ENCODE results near the gene RCAN2.
"Not testable (repeated sequence)": the region's sequence is repeated elsewhere in the genome, so short reads cannot be mapped to it uniquely, and the experiment has no call there.

RCAN2 gene

DNA sequence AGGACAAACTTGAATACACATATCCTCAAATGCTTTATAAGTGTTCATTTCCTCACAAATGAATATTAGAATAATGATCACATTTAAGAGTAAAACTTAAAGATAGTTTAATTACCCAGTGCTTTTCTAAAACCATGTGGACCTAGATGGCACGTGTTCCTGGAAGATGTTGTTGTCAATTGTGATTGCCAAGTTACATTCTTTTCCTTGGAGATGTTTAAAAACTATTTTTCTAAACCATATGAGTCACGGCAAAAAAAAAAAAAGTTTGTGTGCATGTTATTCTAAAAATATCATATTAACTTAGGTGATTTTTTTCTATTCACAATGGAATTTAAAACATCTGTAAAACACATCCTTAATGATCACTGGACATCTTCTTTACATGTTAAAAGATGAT, 51.1 kb downstream of the RCAN2 start:
- no peak for DNase-seq (ENCODE audit: low spot score)

DNA sequence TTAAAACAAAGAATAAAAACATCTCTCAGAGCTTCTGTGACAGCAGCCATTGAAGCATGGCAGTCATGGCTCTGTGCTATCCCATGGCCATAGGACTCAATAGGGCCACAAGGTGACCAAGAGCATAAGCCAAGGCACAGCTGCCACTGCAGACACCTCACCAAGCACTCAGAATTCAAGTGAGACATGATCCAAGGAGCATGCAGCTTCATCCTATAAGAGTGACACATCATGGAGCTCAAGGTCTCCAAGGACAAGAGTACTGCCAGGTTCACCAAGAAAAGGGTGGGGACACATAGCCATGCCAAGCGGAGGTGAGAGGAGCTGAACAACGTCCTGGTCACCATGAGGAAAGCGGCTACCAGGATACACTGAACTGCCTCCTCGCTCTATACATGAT, 53.0 kb downstream of the RCAN2 start:
- no peak for DNase-seq (ENCODE audit: low spot score)

DNA sequence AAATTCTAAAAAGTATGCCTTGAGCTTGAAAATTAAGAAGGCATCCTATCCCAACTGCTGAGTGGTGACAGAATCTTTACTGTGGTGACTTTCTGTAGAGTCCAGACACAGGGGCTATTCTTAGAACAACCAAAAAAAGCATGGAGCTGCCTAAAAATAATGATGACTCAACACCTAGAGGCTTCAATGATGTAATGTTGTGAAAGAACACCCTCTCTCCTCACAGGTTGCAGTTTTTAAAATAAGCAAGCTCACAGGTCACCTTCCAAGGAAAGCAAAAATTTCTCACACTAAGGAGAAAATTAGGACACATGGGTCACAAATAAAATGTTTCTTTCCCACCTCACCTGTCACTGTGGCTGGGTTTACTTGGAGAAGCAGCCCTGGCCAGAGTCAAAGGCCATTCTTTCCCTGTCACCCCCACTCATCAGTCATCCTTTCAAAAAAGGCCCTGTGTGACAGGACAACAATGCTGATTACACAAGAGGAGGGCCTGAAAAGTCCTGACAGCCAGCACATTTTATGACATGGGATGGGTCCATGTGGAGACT, 53.5 kb downstream of the RCAN2 start:
- DNase-seq (ENCODE audit: low spot score), result no peak

DNA sequence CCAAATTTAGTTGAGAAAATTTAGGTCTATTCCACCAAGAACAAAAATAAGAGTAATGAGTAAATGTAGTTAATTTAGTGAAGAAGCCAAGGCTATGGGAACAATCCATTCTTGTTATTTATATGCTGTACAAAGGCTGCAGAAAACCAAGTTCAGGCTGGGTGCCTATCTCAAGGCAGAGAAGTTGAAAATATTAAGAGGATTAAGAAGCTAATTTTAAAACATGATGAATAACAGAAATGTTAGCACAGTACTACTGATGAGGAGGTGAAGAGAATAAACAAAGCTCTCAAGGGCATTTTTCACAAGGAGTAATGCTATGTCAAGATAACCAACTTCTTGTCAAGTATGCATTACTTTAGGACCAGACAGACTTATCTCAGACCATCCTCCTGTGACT, 68.6 kb downstream of the RCAN2 start:
- DNase-seq (ENCODE audit: low spot score), result no peak

DNA sequence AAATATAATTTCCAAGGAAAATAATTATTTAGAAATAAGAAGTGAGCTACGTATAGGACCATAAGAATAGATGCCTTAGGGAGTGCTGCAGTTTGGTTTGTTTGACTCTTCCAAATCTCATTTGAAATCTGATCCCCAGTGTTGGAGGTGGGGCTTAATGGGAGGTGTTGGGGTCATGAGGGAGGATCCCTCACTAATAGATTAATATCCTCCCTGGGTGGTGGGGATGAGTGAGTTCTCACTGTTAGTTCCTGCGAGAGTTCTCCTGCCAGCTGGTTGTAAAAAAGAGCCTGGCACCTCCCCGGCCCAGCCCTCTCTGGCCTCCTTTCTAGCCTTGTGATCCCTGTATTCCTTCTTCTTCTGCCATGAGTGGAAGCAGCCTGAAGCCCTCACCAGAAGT, 69.3 kb downstream of the RCAN2 start:
- no peak for DNase-seq (ENCODE audit: low spot score)

DNA sequence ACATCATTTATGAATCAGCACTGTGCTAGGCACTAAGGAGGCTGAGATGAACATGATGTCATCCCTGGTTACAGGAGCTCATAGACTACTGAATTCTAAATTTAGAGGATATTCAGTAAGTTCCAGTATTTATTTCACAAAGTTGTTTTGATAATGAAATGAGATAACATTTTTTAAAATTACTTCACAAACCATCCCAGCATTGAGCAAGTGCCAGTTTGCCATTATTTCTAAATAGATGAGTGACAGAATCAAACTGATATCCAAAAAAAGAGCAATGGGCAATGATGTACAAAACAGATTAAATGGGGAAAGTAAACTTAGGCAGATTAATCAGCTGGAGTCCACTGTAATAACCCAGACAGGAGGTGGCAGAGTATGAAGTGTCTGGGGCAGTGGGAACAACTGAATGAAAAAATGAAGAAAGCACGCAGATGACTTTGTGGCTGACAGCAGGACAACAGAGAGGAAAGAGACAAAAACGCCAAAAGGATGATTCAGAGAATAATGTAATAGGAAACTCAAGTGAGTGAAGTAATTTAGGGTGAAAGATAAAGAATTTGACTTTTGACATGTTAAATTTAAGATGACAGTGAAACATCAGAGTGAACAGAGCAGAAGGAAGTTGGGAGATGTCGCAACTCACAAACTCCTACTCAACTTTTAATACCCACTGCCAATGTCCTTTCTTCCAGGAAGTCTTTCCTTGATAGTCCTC, 70.2 kb downstream of the RCAN2 start:
- no peak for DNase-seq (ENCODE audit: low spot score)

DNA sequence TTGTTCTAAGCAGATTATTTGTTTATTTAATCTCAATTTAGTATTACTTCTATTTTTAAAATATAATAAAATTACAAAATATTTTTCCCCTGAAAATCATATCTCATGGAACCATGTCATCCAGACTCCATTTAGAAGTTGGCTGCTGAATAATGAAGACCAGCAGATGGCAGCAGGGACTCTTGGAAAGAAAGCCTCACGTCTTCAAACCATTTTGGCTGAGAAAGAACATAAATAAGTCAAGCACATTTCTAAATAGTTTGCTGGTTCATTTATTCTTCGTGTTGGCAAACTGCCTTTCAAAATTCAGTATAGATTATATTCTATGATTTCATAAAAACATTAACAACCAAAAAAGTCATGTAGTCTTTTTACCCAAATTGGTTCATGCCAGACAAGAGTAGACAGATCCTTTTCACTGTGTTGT, 71.7 kb downstream of the RCAN2 start:
- DNase-seq (ENCODE audit: low spot score), result no peak

DNA sequence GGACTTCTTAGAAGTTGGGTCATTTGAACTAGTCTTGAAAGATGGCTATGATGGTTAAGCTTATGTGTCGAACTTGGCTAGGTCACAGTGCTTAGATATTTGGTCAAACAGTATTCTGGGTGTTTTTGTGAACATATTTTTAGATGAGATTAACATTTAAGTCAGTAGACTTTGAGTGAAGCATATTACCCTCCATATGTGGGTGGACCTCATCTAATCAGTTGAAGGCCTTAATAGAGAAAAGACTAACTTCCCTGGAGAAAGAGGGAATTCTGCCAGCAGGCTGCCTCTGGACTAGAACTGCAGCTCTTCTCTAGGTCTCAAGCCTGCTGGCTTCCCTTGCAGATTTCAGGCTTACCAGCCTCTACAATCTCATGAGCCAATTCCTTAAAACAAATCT, 76.9 kb downstream of the RCAN2 start:
- DNase-seq (ENCODE audit: low spot score), result no peak

DNA sequence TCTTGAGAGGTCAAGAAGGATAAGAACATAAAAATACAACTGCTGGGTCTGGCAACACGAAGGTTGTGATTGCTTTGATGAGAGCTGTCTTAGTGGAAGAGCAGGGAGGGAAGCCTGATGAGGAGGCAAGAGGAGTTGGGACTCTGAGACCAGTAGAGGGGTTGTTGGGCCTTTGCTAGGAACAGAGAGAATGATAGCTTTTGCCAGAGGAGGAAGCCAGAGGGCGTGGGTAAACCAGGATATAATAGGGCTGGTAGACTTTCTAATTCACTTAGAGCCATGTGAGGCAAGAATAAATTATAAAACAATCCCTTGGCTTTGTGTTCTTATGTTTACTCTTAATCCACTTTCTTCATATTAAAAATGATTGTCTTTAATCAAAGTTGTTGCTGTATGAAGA, 78.6 kb downstream of the RCAN2 start:
- DNase-seq (ENCODE audit: low spot score), result no peak

DNA sequence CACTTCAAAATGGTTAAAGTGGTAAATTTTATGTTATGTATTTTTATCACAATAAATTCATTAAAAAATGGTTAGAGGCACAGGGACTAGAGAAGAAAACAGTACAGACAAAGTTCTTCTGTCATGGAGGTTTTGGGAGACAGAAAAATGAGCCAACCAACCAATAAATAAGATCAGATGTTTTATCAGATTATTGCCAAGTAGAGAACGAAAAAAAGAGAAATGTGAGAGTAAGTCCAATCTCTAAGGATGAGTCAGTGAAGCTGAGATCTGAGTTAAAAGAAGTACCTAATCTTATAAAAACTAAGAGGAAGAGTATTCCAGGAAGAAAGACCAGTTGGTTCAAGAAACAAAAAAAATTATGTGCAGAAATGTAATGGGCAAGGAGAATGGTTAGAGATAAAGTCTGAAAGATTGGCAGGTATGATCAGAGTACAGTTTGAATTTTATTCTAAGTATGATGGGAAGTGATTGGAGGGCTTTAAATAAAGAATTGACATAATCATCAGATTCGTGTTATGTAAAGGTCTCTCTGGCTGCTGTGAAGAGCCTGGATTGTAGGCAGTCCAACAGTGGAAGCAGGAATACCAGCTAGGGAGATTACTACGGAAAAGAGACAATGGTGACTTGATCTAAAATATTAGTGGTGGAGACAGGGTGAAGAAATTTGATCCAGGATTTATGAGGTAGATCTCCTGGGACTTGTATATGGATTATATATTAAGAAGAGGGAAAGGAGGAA, 79.6 kb downstream of the RCAN2 start:
- no peak for DNase-seq (ENCODE audit: low spot score)

DNA sequence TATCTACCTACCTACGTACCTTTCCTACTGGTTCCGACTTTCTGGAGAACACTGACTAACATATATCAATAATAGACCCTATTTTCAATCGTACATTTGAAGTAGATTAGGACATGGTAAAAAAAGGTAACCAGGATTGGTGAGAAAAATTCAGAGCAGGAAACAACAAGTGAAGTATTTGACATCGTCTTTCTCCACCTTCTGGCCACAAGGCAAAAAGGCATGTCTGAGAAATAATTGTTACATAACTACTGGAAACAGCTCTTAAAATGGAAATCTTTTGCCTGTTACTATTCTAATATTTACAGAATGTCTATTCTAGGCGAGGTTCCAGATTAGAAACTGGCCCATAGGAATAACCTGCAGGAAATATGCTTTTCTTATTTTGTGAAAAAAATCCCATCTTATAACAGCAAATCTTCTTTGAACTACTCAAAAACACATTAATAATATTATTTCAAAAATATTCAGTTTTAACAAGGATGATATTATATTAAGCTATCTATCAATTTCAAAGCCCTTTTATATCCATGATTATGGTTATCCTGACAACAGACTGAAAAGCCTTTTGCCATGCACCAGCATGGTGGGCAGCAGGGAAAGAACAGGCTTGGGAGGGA, 80.8 kb downstream of the RCAN2 start:
- DNase-seq (ENCODE audit: low spot score), result no peak

DNA sequence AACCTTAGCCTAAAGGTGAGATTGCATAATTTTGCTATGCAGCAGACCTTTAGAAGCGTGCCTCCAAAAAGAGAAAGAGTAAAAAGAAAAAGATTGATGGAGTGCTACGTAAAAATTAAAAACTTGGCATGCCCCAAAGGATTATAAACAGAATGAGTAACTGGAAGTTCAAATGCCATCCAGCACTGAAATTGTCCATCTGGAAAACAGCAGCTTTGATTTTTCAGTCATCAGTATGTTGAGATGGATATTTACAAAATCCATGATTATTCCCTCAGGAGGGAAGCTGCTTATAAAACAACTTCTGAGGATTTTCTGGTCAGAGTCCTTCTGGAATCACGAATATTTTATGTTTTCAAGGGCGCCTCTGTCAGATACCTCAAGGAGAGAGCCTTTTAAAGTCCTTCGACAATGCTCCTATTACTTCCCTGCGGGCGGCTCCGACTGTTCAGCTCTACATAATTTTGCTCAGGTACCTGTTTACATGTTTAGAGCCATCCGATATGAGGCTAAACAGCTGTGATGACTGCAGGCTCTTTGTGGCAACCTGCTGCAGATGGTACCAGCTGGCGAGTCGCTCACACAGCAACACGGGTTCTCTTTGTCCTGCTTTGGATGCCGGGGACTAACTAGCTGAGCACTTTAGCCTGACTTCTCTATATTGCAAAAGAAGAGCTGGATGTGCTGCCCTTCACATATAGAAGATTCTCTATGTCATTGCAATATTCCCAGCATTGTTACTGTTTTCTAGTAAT, 83.3 kb downstream of the RCAN2 start:
- DNase-seq (ENCODE audit: low spot score), result no peak

DNA sequence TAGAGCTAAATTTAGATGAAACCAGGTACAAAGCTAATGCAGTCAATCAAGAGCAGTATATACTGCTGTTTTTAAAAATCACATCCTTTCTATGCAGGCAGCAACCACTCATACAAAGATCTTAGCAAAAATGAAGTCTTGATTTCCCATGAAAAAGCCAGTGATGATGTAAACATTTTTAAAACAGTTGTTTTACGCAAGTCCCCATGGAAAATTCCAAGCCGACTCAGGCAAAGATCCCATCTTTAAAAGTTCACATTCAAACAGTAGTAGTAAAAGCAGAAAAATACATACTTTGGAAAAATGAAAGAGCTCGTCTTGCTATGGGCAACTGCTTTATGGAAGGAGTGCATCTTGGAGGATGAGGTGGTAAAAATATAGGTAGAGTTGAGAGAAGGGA, 84.0 kb downstream of the RCAN2 start:
- DNase-seq (ENCODE audit: low spot score), result no peak

DNA sequence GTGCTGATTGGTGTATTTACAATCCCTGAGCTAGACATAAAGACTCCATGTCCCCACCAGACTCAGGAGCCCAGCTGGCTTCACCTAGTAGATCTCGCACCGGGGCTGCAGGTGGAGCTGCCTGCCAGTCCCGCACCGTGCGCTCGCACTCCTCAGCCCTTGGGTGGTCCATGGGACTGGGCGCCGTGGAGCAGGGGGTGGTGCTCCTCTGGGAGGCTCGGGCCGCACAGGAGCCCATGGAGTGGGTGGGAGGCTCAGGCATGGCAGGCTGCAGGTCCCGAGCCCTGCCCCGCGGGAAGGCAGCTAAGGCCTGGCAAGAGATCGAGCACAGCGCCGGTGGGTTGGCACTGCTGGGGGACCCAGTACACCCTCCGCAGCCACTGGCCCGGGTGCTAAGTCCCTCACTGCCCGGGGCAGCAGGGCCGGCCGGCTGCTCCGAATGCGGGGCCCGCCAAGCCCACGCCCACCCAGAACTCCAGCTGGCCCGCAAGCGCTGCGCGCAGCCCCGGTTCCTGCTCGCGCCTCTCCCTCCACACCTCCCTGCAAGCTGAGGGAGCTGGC, 85.5 kb downstream of the RCAN2 start:
- not testable (repeated sequence) for DNase-seq (ENCODE audit: low spot score)

DNA sequence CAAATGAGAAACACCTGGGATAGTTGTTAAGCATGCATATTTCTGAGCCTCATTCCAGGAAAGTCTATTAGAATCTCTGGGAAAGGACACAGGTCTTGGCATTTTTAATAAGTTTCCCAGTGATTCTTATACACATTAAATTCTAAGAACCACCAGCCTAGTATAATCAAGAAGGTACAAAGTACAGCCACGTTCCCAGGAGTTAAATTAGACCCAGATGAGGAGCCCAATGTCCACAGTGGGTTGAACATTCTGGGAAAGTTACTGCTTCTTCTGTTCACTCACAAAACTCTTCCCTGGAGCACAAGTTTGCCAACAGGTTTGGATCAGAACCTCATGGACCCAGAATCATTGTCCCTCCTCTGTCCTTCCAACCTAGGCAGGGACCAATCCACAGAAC, 90.4 kb downstream of the RCAN2 start:
- no peak for DNase-seq (ENCODE audit: low spot score)

DNA sequence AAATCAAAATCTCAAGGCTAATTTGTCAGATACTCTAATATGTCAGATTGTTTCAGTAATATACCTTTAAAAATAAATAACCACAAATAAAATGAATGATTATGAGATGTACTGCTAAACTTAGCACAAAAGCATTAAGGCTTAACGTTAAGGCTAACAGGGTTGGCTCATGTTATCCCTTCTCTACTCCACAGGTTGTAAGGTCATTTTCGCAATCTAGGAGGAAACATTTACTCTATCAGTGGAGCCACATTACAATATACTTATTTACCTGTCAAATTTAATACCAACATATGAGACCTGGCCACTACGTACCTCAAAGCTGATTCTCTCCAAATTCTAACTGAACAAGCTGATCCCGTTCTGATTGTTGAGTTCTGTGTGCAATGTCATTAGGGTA, 95.7 kb downstream of the RCAN2 start:
- DNase-seq (ENCODE audit: low spot score), result no peak

DNA sequence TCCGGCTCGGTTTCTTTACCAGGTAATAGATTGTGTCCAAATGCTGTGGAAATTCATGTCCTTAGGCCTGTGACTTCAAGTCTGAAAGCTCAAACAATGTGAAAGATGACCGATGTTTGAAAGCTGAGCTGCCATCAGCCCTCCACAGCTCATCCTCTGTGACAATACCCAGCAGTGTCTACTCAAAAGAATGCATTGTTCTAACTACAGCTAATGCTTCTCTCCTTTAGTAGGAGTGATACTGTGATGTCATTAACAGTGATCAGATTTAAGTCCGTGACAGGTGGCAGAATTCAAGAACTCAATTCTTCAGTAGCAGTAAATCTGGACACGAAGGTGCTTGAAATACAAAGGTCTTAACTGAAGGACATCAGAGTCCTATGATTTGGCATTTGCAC, 97.3 kb downstream of the RCAN2 start:
- no peak for DNase-seq (ENCODE audit: low spot score)

DNA sequence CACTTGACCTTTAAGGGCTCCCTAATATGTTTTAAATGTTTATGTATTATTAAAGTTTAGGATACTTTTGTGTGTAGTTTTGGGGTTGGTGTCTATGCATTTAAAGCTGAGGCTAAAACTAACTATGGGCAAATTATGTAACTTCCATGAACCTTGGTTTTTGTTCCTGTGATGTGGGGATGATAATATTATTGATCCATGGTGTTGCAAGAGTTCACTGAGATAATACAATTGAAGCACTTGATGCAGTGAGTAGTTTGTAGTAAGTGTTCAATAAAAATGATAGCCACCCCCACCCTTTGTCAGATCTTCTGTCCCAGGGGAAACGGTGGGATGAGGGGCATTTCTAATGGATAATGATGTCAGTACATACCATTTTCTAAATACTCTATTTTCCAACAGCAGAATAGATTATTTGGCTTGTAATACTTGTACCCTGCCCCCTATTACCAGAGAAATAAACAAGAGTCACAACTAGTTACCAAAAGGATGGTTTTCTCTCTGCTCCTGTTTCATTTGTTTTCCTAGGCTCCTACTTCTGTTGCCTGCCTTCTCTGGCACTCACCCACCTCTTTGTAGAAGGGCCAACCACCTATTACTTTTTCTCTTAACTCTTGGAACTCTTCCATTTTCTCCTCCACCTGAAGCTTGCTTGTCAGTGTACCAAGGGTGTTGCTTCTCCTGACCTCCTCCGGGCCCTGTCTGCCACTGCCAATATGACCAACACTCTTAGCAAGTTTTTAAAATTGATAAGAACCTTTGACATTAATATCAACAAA, 97.9 kb downstream of the RCAN2 start:
- DNase-seq (ENCODE audit: low spot score), result no peak

DNA sequence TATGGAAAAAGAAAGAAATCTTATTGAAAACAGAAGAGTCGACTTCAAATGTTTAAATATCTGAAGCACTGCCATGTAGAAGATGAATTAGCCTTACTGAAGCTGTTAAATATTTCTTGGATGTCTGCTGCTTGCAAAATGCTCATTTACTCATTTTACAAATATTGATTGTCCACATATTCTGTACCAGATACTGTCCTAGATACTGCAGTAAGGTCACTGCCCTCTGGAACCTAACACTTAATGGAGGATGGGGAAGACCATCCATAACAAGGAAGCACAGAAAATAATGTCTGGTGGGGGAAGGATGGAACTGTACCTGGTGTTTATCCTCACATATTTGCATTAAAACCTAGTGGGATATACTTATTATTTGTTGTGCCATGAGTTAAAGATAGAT, 99.0 kb downstream of the RCAN2 start:
- DNase-seq (ENCODE audit: low spot score), result no peak

DNA sequence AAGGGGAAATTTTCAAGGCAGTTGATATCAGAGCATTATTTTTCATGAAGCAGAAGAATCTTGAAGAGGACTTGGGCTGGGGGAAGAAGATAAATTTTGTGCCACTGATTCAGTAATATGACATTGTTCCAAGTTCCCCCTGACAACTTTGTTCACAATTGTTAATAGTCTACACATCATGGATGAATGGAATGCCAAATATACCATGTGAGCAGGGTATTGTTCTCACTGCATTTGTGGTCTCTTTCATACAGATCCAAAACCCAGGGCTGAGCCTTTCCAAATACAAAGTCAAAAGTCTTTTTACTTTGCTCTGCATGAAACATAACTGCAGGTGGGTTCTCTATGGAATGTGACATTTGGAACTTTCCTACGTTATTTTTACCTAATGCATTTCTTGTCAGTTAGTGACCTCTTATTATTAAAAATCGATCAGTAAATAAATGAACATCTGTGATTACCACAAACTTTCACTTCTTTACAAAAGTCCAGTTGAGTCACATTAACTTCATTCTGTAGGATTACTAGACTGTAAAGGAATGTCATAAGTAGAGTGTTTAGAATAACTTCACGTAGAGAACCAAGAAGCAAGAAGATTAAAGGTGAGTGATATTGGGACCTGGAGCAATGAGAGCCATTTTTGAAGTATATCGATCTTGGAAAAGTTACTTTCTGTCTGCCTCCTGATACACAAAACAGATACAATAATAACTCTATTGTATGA, 100.9 kb downstream of the RCAN2 start:
- DNase-seq (ENCODE audit: low spot score), result no peak

DNA sequence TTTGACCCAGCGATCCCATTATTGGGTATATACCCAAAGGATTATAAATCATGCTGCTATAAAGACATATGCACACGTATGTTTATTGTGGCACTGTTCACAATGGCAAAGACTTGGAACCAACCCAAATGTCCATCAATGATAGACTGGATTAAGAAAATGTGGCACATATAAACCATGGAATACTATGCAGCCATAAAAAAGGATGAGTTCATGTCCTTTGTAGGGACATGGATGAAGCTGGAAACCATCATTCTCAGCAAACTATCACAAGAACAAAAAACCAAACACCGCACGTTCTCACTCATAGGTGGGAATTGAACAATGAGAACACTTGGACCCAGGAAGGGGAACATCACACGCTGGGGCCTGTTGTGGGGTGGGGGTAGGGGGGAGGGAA, 103.5 kb downstream of the RCAN2 start:
- not testable (repeated sequence) for DNase-seq (ENCODE audit: low spot score)

Measured in hematopoietic multipotent progenitor cell treated with erythropoietin and hydrocortisone succinate and interleukin-3 and kit ligand, for 15 days (in vitro differentiated cells).